ENCODE results near the gene NRCAM.

DNA sequence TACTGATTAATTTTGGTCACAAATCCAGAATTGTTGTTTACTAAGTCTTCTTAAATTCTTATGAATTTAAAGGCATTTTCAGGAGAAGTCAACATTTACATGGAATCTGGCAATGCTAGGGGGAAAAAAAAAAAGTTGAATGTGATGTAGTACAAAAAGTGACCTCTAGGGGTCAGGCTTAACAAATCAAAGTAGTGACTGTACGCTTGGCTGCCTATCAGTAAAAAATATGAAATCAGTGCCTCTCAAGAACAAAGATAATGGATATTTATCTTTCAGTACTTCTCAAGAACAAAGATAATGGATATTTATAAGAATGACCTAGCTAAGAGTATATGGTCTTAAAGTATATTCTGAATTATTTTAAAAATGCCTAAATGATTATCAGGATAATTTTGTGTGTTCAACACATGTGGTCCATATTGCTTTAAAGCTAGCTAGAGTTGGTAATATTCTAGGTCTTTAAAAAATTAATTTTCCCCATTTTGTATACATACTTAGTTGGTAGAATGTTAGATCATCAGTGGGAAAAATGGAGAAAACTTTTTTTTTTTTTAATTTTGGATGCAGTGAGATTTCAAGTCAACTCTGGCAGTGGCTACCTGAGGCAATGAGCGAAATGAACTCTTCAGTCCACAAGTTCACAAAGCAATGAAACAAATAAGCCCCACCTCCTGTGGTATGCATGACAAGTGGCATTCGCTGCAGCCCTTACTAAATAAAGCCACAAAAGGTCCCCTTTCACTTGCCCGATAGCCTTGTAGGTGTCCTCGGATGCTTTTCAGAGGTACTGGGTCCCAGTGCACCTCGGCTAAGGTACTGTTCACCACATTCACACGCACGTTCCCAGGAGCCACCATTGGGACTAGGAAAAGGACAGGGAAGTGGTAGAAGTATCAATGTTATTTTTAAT, 274.9 kb downstream of the NRCAM start:
- TF ChIP-seq, protein P1, sequence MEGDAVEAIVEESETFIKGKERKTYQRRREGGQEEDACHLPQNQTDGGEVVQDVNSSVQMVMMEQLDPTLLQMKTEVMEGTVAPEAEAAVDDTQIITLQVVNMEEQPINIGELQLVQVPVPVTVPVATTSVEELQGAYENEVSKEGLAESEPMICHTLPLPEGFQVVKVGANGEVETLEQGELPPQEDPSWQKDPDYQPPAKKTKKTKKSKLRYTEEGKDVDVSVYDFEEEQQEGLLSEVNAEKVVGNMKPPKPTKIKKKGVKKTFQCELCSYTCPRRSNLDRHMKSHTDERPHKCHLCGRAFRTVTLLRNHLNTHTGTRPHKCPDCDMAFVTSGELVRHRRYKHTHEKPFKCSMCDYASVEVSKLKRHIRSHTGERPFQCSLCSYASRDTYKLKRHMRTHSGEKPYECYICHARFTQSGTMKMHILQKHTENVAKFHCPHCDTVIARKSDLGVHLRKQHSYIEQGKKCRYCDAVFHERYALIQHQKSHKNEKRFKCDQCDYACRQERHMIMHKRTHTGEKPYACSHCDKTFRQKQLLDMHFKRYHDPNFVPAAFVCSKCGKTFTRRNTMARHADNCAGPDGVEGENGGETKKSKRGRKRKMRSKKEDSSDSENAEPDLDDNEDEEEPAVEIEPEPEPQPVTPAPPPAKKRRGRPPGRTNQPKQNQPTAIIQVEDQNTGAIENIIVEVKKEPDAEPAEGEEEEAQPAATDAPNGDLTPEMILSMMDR (IDR thresholded peaks at IDR 0.05): peak; percentile 63 to 88 (median 73)
- no peak for TF ChIP-seq POLR2A (IDR thresholded peaks at IDR 0.05)

Measured in adrenal gland (tissue), 5 donors.